ENCODE results near the gene ABCA13. TPM values are rescaled to one million over a fixed set of nuclear protein-coding genes. Genes with fewer than 3 reads are reported as not detected.

ABCA13 gene
- polyA plus RNA-seq, 1 donor (not counting 4 experiments of a cell fraction or from before 2014, with no cell fraction given), result 0.76 TPM

GRCh38 chr7:48177271-48177670 is 6.0 kb downstream of the ABCA13 start:
- Histone ChIP-seq H3K79me2 (ENCODE audit: control insufficient read depth, insufficient read depth, low read length) (no peaks in the 10 kb centered on the region), H3K4me2 (ENCODE audit: control insufficient read depth, extremely low read depth, insufficient read depth, low read depth, low read length) (no peak overlapping the region), H3K9me3 (ENCODE audit: control insufficient read depth, low read depth, low read length) (no peaks in the 10 kb centered on the region), H3K36me3 (ENCODE audit: control insufficient read depth in 2 of 2, extremely low read depth in 1 of 2, insufficient read depth in 2 of 2, low read length in 2 of 2) (no peaks in the 10 kb centered on the region), H3K4me3 (ENCODE audit: control insufficient read depth in 2 of 3, extremely low read depth in 1 of 3, insufficient read depth in 2 of 3, low read depth in 1 of 3, low read length in 3 of 3) (no peak overlapping the region), H3K4me1 (ENCODE audit: control insufficient read depth, extremely low read depth, insufficient read depth, low read length) (no peaks in the 10 kb centered on the region), H4K20me1 (ENCODE audit: control insufficient read depth, extremely low read depth, insufficient read depth, low read length) (no peaks in the 10 kb centered on the region), H3K9ac (ENCODE audit: control insufficient read depth, extremely low read depth, insufficient read depth, low read length) (no peak overlapping the region), H3K27ac (ENCODE audit: control insufficient read depth, insufficient read depth, low read length) (no peak overlapping the region), H3K9me1 (ENCODE audit: control insufficient read depth, extremely low read depth, insufficient read depth, low read length) (no peaks in the 10 kb centered on the region), H3K27me3 (ENCODE audit: control insufficient read depth, extremely low read depth, insufficient read depth, low read length) (no peaks in the 10 kb centered on the region), H2AFZ (ENCODE audit: control insufficient read depth, low read length) (no peak overlapping the region)
- dilution Hi-C loops (cut with MboI; ENCODE audit: extremely low pct_ligation_motif_present, low sequenced_read_pairs), result no loop called here
- FAIRE-seq, result no peak
- no peak for DNase-seq (ENCODE audit: low read depth, low spot score)
- TF ChIP-seq EZH2 (IDR thresholded peaks at IDR 0.05; ENCODE audit: low read length) (no peak), CTCF (optimal IDR thresholded peaks at IDR 0.05 in 1 of 3, IDR thresholded peaks at IDR 0.05 in 1 of 3, conservative IDR thresholded peaks at IDR 0.05 in 1 of 3; ENCODE audit: extremely low read depth in 1 of 3, insufficient read depth in 2 of 3, low read length in 3 of 3) (no peak)

GRCh38 chr7:48179496-48180030 is 8.3 kb downstream of the ABCA13 start:
- dilution Hi-C loops (cut with MboI; ENCODE audit: extremely low pct_ligation_motif_present, low sequenced_read_pairs), result no loop called here
- H3K9me3 ChIP-seq (ENCODE audit: control insufficient read depth, low read depth, low read length), result no peaks in the 10 kb centered on the region
- no peaks in the 10 kb centered on the region for H3K79me2 ChIP-seq (ENCODE audit: control insufficient read depth, insufficient read depth, low read length)
- no peaks in the 10 kb centered on the region for H4K20me1 ChIP-seq (ENCODE audit: control insufficient read depth, extremely low read depth, insufficient read depth, low read length)
- FAIRE-seq (no peak), DNase-seq (ENCODE audit: low read depth, low spot score) (no peak)
- TF ChIP-seq CTCF (optimal IDR thresholded peaks at IDR 0.05 in 1 of 3, IDR thresholded peaks at IDR 0.05 in 1 of 3, conservative IDR thresholded peaks at IDR 0.05 in 1 of 3; ENCODE audit: extremely low read depth in 1 of 3, insufficient read depth in 2 of 3, low read length in 3 of 3) (no peak), EZH2 (IDR thresholded peaks at IDR 0.05; ENCODE audit: low read length) (no peak)
- H3K9ac ChIP-seq (ENCODE audit: control insufficient read depth, extremely low read depth, insufficient read depth, low read length), result no peak overlapping the region
- H3K9me1 ChIP-seq (ENCODE audit: control insufficient read depth, extremely low read depth, insufficient read depth, low read length), result no peaks in the 10 kb centered on the region
- H3K27me3 ChIP-seq (ENCODE audit: control insufficient read depth, extremely low read depth, insufficient read depth, low read length), result no peaks in the 10 kb centered on the region
- H3K4me2 ChIP-seq (ENCODE audit: control insufficient read depth, extremely low read depth, insufficient read depth, low read depth, low read length), result no peak overlapping the region
- H2AFZ ChIP-seq (ENCODE audit: control insufficient read depth, low read length), result no peak overlapping the region
- no peak overlapping the region for H3K27ac ChIP-seq (ENCODE audit: control insufficient read depth, insufficient read depth, low read length)
- H3K4me3 ChIP-seq (ENCODE audit: control insufficient read depth in 2 of 3, extremely low read depth in 1 of 3, insufficient read depth in 2 of 3, low read depth in 1 of 3, low read length in 3 of 3), result no peak overlapping the region
- H3K36me3 ChIP-seq (ENCODE audit: control insufficient read depth in 2 of 2, extremely low read depth in 1 of 2, insufficient read depth in 2 of 2, low read length in 2 of 2), result no peaks in the 10 kb centered on the region
- no peaks in the 10 kb centered on the region for H3K4me1 ChIP-seq (ENCODE audit: control insufficient read depth, extremely low read depth, insufficient read depth, low read length)
